AG04450 (cell line): ENCODE data around the gene ANKRD42. TPM values are rescaled to one million over a fixed set of nuclear protein-coding genes. Genes with fewer than 3 reads are reported as not detected.

ENCODE experiments used
- CTCF ChIA-PET: fragments of 300-600, 350-600 bp; formaldehyde crosslinking; extraction: SDS; loops from one replicate; lab custom pipeline; 2022; ENCODE audit warnings: antibody characterized with exemption, inconsistent platforms; lab: Charles Lee
- POLR2A ChIA-PET: fragments of 350-600 bp; formaldehyde crosslinking; extraction: SDS; loops from one replicate; lab custom pipeline; 2021; ENCODE audit warnings: antibody characterized with exemption, inconsistent platforms; lab: Yijun Ruan, JAX
- DNase-seq: peaks from one replicate; pipeline ENCODE4 v3.0.0-alpha.2; 2011; ENCODE audit warnings: low read depth, low spot score
- H3K27ac ChIP-seq: one replicate; pipeline ENCODE4 v1.5.1; 2012; ENCODE audit warnings: low read depth, low read length, control low read depth
- H3K27me3 ChIP-seq: one replicate; pipeline ENCODE4 v1.6.0; 2012; ENCODE audit warnings: low read length; ENCODE audit not compliant: control insufficient read depth, insufficient read depth
- H3K4me3 ChIP-seq: 2 replicates; pipeline ENCODE4 v1.5.1; 2011; ENCODE audit warnings: mild to moderate bottlenecking, low read depth, low read length, control low read depth
- H3K9me3 ChIP-seq: 2 replicates; pipeline ENCODE4 v1.5.1; 2012; ENCODE audit warnings: low read length; ENCODE audit not compliant: control insufficient read depth, insufficient read depth
- polyA plus RNA-seq: library from polyadenylated mRNA; depleted of rRNA; stranded (reverse); fragments of >200 nt; gene quantifications from 2 replicates; pipeline ENCODE4 v1.2.3, GENCODE V29; 2011
- TF ChIP-seq, protein P1 (sequence below): IDR thresholded peaks from 2 replicates; pipeline ENCODE4 v1.5.1; 2011; ENCODE audit warnings: low read depth, low read length, control low read depth, inconsistent platforms

Gene ANKRD42
- polyA plus RNA-seq, 1 experiment: 8.6 TPM

DNA sequence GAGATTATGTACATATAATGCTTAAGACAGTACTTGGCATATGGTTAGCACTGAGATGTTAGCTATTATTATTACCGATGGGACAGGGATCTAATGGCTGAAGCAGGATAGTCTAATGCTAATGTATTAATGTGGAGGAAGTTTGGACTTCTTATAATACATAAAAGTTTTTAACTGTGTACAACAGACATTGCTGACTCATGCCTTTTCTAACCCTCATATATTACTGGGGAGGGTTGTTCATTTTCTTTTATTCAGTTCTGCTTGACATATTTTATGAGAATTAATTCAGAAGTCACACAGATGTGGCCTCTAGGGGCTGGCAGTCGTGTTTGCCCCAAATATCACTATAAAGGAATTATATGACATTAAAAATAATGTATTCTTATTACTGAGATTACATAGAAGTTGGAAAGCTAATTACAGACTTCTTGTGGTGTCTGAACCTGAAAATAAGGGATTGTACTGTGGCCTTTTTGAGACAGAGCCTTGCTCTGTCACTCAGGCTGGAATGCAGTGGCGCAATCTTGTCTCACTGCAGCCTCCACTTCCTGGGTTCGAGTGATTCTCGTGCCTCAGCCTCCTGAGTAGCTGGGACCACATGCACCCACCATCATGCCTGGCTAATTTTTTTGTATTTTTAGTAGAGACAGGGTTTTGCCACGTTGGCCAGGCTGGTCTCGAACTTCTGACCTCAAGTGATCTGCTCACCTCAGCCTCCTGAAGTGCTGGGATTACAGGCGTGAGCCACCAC is 82.6 kb downstream of the ANKRD42 start:
- POLR2A ChIA-PET: no interaction called here
- Histone ChIP-seq H3K27ac (no peak overlapping the region), H3K27me3 (no peaks in the 10 kb centered on the region), H3K9me3 (no peaks in the 10 kb centered on the region), H3K4me3 (no peak overlapping the region)
- CTCF ChIA-PET: interaction anchor here (1.5 to 4.3 kb wide), 6 partner anchors 17 to 561 kb away, joined by 3 to 29 read pairs (median 7); no protein-coding TSS in a partner anchor
- TF ChIP-seq, protein P1, sequence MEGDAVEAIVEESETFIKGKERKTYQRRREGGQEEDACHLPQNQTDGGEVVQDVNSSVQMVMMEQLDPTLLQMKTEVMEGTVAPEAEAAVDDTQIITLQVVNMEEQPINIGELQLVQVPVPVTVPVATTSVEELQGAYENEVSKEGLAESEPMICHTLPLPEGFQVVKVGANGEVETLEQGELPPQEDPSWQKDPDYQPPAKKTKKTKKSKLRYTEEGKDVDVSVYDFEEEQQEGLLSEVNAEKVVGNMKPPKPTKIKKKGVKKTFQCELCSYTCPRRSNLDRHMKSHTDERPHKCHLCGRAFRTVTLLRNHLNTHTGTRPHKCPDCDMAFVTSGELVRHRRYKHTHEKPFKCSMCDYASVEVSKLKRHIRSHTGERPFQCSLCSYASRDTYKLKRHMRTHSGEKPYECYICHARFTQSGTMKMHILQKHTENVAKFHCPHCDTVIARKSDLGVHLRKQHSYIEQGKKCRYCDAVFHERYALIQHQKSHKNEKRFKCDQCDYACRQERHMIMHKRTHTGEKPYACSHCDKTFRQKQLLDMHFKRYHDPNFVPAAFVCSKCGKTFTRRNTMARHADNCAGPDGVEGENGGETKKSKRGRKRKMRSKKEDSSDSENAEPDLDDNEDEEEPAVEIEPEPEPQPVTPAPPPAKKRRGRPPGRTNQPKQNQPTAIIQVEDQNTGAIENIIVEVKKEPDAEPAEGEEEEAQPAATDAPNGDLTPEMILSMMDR: no peak
- no peak for DNase-seq

DNA sequence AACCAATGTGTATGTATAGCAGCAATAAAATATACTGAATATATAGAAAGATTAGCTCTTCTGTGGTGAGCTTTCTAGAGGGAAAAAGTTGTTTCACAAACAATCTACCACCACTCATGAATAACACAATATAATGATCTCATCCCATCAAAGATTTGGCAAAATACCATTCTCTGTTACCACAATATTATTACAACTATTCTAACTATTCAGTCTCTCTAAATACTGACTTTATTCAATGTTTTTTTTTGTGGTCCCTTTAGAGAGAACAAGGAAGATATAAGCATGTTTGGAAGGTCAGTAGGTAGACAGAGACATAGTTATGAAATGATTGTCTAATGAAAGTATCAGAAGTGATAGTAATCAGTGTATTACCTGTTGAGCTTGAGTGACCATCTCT is 84.8 kb downstream of the ANKRD42 start:
- Histone ChIP-seq H3K27me3 (no peaks in the 10 kb centered on the region), H3K4me3 (no peak overlapping the region), H3K9me3 (no peaks in the 10 kb centered on the region), H3K27ac (no peak overlapping the region)
- TF ChIP-seq, protein P1: no peak
- POLR2A ChIA-PET: no interaction called here
- DNase-seq: no peak
- CTCF ChIA-PET: no interaction called here

DNA sequence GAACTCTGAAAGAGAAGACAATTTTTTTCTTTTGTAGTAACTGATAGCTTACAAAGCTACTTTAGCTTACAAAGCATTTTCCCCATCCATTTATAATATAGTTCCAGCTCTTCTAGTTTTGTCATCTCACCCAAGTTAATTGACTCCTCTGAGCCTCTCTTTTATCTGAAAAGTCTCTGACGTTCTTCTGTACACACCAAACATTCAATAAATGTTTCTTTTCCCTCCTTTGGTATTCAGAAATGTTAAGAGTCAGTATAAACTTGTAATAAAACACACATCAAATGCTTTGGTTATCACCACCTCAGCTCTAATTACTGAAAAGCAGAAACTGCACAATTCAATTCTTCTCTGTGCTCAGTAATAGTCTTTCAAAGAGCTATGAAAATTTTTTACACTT is 86.7 kb downstream of the ANKRD42 start:
- H3K27me3 ChIP-seq: no peaks in the 10 kb centered on the region
- ChIA-PET POLR2A (no interaction called here), CTCF (interaction anchor here (1.0 to 2.6 kb wide), 5 partner anchors 30 to 536 kb away, joined by 3 to 9 read pairs (median 4); no protein-coding TSS in a partner anchor)
- H3K9me3 ChIP-seq: no peaks in the 10 kb centered on the region
- no peak for DNase-seq
- H3K4me3 ChIP-seq: no peak overlapping the region
- TF ChIP-seq, protein P1: no peak
- H3K27ac ChIP-seq: no peak overlapping the region

DNA sequence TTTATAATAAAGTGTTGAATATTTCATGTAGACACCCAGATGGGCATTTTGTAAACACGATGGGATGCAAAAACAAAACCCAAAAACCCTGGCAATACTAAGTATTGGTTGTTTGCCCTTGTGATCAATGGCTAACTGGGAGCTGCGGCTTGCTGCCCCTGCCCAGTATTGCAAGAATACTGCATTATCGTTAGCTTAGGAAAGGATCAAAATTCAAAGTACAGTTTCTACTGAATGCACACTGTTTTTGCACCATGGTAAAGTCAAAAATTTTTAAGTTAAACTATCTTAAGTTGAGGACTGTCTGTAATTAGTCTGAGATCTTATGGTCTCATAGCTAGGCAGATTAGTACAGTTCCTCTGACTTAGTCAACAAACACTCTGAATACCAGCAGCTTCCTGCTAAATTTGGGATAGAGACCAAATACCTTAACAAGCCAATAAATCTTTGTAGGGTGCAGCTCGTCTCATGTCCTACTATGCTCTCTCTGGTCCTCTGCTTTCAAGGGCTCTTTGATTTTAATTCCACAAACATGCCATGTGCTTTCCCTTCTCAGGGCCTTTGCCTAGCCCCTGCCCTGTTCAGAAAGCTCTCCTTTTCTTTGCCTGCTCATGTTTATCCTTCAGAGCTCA is 88.7 kb downstream of the ANKRD42 start:
- Histone ChIP-seq H3K9me3 (no peaks in the 10 kb centered on the region; the same call in 1 of the 2 replicates), H3K4me3 (no peak overlapping the region), H3K27ac (no peak overlapping the region), H3K27me3 (no peaks in the 10 kb centered on the region)
- no peak for DNase-seq
- TF ChIP-seq, protein P1: no peak
- POLR2A ChIA-PET: interaction anchor here (1.0 to 1.2 kb wide), 2 partner anchors 31 to 125 kb away, joined by 4 read pairs; partner anchors contain the start of gene PCF11
- CTCF ChIA-PET: interaction anchor here (0.8 to 2.4 kb wide), 10 partner anchors 9 to 554 kb away, joined by 3 to 21 read pairs (median 5); partner anchors contain the start of gene DDIAS
